ENCODE results near the gene FGF14.

Gene FGF14

DNA sequence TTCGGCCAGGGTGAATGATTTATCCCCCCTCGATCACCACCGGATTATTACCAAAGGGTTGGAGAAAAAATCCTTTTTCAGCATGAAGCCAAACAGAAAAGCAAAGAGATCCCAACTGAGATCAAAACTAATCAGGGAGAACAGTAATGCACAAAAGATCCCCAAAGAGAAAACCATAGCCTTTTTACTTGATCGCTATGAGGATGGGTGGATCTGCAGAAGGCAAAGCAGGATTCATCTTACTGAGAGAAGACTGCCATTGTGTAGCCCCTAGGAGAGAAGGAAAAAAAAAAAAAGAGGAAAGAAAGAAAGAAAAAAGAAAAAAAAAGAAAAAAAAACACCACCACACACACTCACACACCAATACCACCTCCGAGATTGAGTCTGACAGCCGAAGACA is at the start of gene FGF14:
Gene FGF14 (minus strand): TSS at position 283 of the 400 bp plus-strand sequence.
- intact Hi-C loops (cut with DNase I), result loop anchor here (5.0 kb wide), 1 partner anchor 259 kb away; no protein-coding TSS in a partner anchor

DNA sequence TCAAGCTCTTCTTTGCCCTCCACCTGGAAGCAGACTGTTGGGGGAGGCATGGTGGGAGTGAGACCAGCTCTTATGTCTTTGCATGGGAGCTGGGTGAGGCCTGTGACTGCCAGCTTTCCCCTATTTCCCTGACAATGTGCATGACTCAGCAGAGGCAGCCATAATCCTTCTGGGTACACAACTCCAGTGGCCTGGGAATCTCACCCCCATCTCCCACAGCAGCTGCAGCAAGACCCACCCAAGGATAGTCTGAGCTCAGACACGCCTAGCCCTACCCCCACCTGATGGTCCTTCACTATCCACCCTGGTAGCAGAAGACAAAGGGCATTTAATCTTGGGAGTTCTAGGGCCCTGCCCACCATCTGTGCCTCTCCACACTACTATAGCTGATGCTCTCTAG is 41.4 kb upstream of the FGF14 start:
- intact Hi-C loops (cut with DNase I), result no loop called here
- no peak for DNase-seq

More for the DNA sequence above, at the start of gene FGF14:
- DNase-seq, result no peak

DNA sequence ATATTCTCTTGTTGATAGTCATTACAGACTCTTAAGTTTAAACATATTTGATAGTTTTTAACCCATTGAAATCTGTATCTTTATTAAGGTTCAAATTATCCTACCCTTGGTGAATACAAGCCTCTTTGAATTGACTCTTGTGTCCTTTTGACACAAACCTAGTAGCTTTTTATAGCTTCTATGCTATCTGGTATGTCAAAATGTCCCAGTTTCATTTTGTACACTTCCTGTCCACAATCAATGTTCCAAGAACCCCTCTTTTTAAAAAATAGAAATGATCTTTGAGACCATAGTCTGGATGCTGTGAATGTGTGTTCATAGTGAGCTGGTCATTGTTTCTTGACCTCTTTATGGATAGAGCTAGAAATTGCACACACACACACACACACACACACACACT is 39.2 kb upstream of the FGF14 start:
- DNase-seq, result no peak
- intact Hi-C loops (cut with DNase I), result no loop called here

DNA sequence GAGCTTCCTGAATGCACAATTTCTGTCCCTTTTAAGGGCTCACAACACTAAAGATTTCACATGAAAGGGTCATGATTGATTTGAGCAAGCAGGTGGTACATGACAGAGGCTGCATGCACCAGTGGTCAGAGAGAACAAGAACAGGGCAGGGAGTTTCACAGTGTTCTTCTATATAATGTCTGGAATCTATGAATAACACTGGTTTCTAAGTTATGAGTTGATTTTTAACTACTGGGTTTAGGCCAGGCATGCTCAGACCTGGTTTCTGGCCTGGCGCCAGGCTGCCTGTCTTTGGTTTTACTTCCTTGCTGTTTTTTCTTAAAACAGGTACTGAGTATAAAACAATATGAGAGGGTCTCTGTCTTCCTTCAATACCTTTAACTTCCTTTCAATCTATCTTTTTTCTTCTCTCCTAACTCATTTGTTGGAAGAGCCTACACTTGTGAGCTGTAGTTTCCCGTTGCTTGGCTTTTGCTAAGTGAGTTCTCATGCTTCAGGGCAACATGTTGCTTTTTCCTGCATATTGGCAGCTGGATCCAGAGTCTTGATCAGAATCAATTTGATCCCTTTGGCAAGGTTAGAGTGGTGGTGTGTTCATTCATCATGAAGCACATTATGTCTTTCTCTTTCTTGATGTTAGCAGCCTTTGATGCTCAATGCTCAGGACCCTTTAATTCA is 38.5 kb upstream of the FGF14 start:
- intact Hi-C loops (cut with DNase I), result no loop called here
- no peak for DNase-seq

DNA sequence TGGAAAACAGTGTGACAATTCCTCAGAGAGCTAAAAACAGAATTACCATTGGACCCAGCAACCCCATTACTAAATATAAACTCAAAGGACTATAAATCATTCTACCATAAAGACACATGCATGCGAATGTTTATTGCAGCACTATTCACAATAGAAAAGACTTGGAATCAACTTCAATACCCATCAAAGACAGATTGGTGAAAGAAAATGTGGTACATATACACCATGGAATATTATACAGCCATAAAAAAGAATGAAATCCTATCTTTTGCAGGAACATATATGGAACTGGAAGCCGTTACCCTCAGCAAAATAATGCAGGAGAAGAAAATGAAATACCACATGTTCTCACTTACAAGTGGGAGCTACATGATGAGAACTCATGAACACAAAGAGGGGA is 20.8 kb upstream of the FGF14 start:
- DNase-seq, result no peak
- intact Hi-C loops (cut with DNase I), result no loop called here

DNA sequence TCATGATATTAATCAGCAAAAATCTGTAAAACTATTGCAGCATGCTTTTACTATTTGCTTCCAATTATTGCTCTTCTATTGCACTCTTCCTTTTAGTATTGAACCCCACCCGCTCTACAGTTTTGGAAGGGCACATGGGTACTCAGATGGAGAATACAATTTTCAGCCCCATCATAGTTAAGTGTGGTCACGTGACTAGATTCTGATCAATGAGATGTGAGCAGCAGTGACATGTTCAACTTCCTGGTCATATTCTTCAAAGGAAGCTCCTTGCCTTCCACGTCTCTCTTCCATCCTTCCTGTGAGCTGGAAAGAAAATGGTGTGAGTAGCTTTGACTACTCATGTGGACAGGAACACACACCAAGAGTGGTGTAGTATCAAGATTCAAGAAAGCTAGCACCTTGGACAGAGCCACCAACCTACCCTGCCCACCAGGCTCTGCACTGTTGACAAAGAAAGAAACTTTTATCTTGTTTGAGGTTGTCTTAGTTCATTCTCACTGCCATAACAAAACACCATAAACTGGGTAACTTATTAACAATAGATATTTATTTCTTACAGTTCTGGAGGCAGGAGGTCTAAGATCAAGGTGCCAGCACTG is 3.8 kb upstream of the FGF14 start:
- intact Hi-C loops (cut with DNase I), result no loop called here
- no peak for DNase-seq

DNA sequence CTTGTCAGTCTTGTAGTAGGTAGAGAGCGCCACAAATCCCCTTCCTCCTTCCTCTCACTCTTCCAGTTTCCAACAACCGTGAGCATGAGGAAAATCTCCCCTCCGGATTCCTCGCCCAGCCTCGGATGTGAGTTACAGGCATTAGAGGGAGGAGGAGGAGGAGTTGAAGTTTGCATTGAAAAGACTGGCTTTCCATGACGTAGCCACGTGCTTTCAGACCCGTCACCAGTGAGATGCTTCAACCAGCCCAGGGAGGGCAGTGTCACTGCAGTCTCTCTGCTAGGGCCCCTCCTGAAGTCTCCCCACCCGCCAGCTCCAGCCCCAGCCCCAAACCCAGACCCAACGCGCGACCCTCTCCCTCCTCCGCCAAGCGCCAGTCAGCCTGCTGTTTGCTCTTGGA is 442 bp upstream of the FGF14 start:
- peak; percentile 41 to 89 (median 68) for DNase-seq
- intact Hi-C loops (cut with DNase I), result loop anchor here (5.0 kb wide), 1 partner anchor 260 kb away; no protein-coding TSS in a partner anchor

DNA sequence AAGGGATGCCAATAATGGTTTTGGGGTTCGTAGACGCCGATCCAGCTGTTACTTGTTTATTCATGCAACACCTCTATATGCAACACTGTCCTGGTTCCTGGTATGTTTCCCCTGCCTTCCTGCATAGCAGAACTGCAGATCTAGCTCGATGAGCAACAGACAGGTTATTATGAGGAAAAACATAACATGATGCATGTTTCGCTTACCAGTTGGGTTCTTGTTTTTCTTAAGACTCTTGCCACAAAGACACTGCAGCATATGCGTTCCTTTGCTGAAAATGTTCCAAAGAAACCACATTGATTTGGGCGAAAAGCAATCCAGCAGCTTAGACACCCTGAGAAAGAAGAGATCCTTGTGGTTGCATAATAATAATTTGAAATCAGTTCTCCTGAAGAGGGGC is 583 bp downstream of the FGF14 start:
- DNase-seq, result peak in 1 of 42 donors; percentile 15
- intact Hi-C loops (cut with DNase I), result loop anchor here (5.0 kb wide), 1 partner anchor 259 kb away; no protein-coding TSS in a partner anchor

DNA sequence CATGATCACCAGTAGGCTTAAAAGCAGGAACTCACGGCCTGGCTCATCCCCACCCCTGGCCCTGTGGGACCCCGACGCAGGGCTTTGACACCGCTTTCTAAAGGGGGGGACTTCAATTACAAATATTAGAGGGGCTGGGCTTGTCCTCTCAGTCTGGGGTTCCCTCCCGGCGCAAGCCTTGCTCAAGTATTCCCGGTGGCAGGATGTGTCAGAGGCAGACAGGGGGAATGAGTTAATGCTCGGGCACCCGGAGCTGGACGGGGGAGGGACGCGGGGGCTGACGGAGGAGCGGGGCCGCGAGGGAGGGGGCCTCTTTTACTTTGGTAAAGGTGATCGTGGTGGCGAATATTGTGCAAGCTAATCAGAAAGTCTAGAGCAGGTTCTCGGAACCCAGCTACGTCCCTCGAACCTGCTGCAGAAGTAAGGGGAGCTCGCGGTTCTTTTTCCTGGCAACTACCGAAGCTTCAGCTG is 1.1 kb downstream of the FGF14 start:
- intact Hi-C loops (cut with DNase I), result loop anchor here (5.0 kb wide), 1 partner anchor 258 kb away; no protein-coding TSS in a partner anchor
- DNase-seq, result peak; percentile 22 to 87 (median 66)

DNA sequence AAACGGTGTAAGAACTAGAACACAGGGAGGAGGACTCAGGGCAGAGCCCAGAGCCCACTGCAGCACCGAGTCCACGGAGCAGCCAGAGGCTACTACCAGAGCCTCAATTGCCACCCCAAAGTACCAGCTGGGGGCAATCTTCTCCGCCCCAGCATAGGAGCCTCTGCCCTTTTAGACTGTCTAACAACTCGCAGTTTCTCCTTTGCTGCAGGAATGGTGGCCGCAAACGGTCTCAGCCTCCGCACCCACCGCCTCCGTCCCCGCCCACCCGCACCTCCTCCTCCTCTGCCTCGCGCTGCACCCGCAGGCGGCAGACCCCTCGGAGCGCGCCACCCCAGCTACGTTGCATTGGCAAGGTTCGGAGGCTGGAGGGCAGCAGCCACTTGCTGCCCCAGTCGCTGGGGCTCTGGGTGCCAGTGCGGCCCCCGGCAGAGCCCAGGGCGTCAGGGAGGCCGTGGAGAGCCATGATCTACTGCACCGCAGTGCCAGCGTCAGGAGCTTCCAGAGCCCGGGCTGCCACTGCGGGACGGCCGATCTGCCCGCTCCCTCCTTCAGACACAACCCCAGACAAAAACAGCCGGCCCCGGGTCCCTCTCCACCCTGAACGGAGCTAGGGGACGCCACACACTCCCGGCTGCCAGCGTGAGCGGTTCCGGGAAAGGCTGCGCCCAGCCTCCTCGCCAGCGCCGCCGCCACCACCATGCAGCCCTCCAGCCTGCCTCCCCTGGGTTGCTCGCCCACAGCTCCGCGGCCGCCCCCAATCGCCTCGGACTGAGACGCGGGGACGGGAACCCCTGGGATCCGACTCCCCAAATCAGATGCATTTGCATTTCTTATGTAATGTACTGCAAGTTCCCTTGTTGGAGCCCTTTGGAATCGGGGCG is 1.8 kb downstream of the FGF14 start:
- intact Hi-C loops (cut with DNase I), result loop anchor here (5.0 kb wide), 1 partner anchor 258 kb away; no protein-coding TSS in a partner anchor
- DNase-seq, result peak in 41 of 42 donors; percentile 6 to 73 (median 44)

DNA sequence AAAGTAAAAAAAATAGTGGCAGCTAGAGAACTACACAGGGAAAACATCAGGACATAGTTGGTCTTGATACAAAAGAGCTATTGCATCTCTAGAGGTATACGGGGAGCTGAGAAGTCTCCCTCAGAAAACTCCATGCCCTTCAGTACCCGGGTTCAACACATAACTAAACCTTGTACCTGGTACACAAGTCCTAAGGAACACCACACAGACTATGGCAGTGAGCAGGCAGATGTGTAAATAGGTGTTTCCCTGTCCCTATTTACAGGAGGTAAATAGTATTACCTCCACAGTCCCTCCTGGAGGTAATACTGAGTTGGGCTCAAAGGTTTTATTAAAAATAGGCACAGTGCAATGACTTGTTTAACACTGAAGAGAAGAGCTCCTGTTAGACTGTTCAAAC is 5.9 kb downstream of the FGF14 start:
- intact Hi-C loops (cut with DNase I), result no loop called here
- no peak for DNase-seq

DNA sequence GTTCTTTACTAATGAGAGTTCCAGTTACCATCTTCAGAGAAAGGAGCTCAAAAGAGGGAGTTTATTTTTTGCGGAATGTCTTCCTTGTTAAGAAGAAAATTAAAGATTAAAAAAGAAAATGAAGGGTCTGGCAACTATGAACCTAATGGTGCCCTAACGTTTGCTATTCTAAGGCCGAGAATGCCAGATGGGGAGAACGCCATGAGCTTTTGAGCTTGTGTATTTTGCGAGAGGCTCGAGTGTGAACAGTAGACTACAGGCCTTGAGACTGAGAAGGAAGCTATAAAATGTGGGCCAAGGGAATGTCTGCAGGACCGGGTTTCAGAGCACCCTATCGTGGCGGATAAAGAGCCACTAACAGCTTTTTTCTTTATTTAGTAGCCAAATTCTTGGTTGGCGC is 6.7 kb downstream of the FGF14 start:
- intact Hi-C loops (cut with DNase I), result no loop called here
- DNase-seq, result peak in 4 of 42 donors; percentile 13 to 26 (median 20)

DNA sequence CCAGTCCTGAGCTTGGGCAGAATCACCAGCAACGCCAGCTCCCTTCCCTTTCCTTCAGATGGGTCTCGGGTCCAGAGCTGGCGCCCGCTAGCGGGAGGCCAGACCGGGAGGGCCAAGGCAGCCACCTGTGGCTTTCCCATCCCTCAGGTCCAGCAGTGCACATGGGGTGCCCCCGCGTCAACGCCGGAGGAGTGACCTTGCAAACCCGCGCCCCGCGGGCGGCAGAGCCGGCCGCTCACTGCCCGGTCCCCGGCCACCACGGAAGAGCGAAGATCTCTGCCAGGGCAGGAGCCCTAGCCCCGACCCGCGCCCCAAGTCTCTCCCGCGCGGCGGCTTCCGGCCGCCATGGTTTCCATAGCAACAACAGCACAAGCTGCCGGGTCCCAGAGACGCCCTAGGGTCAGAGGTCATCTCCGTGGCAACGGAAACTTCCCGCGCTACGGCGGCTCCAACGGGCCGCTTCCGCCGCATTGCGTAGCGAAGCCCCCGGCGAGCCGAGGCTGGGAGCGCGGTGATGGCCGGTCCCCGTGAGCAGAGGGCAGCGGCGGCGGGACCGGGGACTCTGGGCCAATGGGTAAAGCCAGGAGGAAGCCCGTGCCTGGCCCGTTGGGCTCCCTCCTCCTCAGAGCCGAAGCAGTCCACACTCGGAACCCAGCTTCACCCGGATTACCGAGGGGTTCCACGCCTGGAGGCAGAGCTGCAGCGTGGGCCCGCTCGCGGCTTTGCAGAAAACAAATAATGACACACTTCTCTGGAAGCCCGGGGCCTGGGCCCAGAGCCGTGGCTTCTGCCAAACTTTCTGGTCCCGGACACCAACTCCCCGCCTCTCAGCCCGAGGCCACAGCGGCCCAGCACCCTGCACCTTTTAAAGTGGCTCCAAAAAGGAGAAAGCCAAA is 7.4 kb downstream of the FGF14 start:
- intact Hi-C loops (cut with DNase I), result no loop called here
- peak; percentile 83 to 98 (median 94) for DNase-seq

DNA sequence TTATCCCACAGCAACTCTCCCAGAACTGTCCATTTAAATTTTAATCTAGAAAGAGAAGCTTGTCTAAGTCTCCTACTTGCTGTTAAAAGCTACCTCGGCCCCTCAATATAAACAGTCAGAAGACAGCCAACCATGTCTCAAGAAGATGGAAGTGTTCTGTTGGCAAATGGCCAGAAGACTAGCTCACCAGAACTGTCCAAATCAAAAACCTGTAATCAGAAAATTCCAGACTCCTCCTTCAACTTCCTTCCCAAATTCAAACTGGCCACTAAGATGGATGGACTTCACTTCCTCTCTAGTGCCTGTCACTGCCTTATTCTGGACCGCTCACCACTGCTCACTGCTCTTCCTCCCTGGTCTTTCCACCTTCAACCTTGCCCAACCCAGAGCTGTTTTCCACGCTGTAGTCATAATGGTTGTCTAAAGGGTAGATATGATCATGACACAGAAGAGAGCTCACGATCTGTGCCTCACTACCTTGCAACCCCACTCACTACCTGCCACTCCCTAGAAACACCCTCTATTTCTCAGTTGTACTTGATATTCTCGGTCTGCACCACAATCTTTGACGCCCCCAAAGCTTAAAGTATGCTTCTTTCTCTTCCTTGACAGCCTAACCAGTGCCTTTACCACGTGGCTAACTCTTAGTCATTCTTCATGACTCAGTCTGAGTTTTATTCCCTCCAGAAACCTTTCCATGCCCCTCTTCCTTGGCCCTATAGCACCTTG is 9.2 kb downstream of the FGF14 start:
- intact Hi-C loops (cut with DNase I), result no loop called here
- DNase-seq, result peak in 30 of 42 donors; percentile 7 to 87 (median 52)

DNA sequence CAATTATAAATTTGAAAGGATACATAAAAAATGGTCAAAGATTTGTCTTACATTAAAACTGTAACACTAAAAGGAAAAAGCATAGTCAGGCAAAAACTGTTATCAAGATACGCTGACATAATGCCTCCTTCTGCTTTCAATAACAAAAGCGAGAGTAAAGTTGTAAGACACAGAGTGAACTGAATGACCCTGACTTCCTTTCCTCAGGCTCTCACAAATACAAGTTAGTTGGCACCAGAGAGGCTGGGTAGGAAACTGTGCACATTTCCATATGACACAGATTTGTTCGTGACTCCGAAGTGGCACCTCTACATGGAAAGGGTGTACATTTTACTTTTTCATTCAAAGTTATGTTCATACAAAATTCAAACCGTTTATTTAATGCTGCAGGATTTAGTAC is 15.4 kb downstream of the FGF14 start:
- intact Hi-C loops (cut with DNase I), result no loop called here
- DNase-seq, result no peak

DNA sequence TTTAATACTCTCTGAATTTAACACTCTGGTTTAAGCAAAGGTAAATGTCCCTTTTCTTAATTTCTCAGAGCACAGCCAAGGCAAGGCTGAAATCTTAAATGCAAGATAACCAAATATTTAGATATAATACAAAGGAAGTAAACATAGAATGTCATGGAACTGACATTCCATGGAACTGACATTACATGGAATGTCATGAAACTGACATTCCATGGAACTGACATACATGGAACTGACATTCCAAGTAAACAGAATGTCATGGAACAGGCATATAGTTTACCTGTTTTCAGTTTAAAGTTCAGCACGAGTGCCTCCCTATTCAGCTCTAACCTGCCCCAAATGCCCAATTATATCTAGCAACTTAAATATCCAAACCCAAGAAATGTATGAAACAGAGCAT is 21.8 kb downstream of the FGF14 start:
- intact Hi-C loops (cut with DNase I), result no loop called here
- no peak for DNase-seq

DNA sequence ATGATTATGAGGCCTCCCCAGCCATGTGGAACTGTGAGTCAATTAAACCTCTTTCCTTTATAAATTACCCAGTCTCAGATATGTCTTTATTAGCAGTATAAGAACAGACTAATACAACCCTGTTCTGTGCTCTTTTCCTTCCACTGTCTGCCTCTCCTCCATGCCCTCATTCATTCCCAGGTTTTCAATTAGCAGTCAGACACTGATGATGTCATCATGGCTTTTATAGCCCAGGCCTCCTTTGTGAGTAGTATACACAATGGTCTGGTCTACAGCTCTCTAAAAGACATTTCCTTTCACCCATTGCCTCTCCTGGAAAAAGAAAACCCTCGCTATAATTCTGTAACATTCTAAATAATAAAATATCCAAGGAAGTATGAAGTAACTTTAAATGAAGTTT is 25.5 kb downstream of the FGF14 start:
- no peak for DNase-seq
- intact Hi-C loops (cut with DNase I), result no loop called here

DNA sequence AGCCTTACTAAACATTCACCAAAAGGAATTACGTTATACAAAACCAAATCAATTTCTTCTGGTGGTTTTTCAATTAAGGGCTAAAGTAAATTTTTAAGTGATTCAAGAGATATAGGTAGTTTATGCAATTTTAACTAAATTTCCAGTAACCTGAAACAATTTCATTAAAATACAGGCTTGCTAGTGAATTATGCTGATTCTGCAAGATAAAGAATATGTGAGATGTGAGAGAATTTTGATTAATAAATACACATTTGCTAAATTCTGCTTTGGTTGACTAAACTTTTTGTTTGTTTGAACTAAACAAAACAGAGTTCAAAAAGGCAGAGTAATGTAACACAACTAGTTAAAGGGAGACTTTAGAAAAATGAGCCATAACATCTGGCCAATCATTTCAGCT is 27.1 kb downstream of the FGF14 start:
- DNase-seq, result no peak
- intact Hi-C loops (cut with DNase I), result no loop called here

Measured in head of caudate nucleus (tissue), 42 donors.